Measurements from ENCODE around the gene PPM1M.
A peak's percentile ranks its signal among the peaks of the same experiment; 100 is the strongest.

- peak; percentile 2 for TF ChIP-seq POLR2A (IDR thresholded peaks at IDR 0.05)
- TF ChIP-seq, protein P1, sequence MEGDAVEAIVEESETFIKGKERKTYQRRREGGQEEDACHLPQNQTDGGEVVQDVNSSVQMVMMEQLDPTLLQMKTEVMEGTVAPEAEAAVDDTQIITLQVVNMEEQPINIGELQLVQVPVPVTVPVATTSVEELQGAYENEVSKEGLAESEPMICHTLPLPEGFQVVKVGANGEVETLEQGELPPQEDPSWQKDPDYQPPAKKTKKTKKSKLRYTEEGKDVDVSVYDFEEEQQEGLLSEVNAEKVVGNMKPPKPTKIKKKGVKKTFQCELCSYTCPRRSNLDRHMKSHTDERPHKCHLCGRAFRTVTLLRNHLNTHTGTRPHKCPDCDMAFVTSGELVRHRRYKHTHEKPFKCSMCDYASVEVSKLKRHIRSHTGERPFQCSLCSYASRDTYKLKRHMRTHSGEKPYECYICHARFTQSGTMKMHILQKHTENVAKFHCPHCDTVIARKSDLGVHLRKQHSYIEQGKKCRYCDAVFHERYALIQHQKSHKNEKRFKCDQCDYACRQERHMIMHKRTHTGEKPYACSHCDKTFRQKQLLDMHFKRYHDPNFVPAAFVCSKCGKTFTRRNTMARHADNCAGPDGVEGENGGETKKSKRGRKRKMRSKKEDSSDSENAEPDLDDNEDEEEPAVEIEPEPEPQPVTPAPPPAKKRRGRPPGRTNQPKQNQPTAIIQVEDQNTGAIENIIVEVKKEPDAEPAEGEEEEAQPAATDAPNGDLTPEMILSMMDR (IDR thresholded peaks at IDR 0.05) = no peak
These were observed 30.2 kb upstream of the PPM1M start for GRCh38 chr3:52215351-52215750.

Measured in right lobe of liver (tissue), 4 donors.